ENCODE data around the gene BAD.

BAD gene

DNA sequence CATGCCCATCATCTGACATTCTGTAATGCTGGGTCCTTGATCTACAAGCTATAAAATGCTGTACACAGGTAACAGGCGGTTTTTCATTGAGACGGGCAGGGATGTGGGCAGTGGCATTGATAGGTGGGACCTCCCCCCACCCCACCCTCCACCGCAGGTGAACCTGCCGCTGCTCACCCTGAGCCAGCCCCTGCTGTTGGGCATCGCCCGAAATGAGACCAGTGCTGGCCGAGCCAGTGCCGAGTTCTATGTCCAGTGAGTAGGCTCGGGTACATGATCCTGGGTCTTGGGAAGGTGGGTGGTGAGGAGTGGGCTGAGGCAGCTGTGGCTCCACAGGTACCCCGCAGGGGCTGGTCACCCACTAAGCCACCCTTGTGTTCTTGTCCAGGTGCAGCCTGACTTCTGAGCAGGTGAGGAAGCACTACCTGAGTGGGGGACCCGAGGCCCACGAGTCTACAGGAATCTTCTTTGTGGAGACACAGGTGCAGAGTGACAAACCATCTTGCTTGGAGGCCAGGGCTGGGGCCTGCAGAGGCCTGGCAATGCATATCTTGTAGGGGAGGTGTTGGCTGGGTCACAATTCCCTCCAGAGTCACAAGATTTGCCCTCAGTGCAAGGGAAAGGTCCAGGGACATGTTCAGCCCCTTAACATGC, 55.2 kb downstream of the BAD start:
- no peak overlapping the region for H3K4me3 ChIP-seq (ENCODE audit: low read depth, low read length)
- TF ChIP-seq, protein P1, sequence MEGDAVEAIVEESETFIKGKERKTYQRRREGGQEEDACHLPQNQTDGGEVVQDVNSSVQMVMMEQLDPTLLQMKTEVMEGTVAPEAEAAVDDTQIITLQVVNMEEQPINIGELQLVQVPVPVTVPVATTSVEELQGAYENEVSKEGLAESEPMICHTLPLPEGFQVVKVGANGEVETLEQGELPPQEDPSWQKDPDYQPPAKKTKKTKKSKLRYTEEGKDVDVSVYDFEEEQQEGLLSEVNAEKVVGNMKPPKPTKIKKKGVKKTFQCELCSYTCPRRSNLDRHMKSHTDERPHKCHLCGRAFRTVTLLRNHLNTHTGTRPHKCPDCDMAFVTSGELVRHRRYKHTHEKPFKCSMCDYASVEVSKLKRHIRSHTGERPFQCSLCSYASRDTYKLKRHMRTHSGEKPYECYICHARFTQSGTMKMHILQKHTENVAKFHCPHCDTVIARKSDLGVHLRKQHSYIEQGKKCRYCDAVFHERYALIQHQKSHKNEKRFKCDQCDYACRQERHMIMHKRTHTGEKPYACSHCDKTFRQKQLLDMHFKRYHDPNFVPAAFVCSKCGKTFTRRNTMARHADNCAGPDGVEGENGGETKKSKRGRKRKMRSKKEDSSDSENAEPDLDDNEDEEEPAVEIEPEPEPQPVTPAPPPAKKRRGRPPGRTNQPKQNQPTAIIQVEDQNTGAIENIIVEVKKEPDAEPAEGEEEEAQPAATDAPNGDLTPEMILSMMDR (IDR thresholded peaks at IDR 0.05; ENCODE audit: control insufficient read depth, extremely low read depth, insufficient read depth) = no peak
- DNase-seq (ENCODE audit: low read depth) = no peak

DNA sequence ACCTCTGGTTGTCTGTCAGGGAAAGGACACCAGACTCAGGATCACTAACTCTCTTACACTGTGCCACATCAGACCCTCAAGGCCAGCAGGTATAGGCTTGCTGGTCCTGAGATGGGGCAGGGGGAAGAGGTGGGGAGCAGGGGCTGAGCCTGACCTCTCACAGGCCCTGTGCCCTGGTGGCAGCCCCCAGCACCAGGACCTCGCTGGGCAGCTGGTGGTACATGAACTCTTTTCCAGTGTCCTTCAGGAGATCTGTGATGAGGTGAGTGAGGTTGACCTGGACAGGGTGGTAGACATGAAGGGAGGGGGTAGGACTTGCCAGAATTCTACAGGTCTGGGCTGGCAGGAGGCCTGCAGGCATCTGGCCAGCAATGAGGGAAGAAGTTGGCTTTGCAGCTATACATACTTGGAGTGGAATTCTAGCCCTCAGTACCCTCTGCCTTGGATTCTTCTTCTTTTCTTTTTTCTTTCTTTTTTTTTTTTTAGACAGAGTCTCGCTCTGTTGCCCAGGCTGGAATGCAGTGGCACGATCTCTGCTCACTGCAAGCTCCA, 57.0 kb downstream of the BAD start:
- TF ChIP-seq, protein P1 (IDR thresholded peaks at IDR 0.05; ENCODE audit: control insufficient read depth, extremely low read depth, insufficient read depth) = no peak
- peak overlapping the region; percentile 87 for H3K4me3 ChIP-seq (ENCODE audit: low read depth, low read length)

DNA sequence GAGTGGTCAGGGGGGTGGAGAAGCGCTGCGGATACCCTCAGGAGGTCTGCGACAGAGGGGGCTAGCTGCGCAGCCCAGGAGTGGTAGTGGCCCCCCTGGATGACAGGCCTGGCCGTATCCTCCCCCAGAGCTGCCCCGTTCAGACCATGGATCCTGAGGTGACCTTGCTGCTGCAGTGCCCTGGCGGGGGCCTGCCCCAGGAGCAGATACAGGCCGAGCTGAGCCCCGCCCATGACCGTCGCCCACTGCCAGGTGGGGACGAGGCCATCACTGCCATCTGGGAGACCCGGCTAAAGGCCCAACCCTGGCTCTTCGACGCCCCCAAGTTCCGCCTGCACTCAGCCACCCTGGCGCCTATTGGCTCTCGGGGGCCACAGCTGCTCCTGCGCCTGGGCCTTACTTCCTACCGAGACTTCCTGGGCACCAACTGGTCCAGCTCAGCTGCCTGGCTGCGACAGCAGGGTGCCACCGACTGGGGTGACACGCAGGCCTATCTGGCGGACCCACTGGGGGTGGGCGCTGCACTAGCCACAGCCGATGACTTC, 57.9 kb downstream of the BAD start:
- peak overlapping the region; percentile 87 for H3K4me3 ChIP-seq (ENCODE audit: low read depth, low read length)
- TF ChIP-seq, protein P1 (IDR thresholded peaks at IDR 0.05; ENCODE audit: control insufficient read depth, extremely low read depth, insufficient read depth) = no peak
- no peak for DNase-seq (ENCODE audit: low read depth)

More for the DNA sequence above, 57.0 kb downstream of the BAD start:
- no peak for DNase-seq (ENCODE audit: low read depth)

DNA sequence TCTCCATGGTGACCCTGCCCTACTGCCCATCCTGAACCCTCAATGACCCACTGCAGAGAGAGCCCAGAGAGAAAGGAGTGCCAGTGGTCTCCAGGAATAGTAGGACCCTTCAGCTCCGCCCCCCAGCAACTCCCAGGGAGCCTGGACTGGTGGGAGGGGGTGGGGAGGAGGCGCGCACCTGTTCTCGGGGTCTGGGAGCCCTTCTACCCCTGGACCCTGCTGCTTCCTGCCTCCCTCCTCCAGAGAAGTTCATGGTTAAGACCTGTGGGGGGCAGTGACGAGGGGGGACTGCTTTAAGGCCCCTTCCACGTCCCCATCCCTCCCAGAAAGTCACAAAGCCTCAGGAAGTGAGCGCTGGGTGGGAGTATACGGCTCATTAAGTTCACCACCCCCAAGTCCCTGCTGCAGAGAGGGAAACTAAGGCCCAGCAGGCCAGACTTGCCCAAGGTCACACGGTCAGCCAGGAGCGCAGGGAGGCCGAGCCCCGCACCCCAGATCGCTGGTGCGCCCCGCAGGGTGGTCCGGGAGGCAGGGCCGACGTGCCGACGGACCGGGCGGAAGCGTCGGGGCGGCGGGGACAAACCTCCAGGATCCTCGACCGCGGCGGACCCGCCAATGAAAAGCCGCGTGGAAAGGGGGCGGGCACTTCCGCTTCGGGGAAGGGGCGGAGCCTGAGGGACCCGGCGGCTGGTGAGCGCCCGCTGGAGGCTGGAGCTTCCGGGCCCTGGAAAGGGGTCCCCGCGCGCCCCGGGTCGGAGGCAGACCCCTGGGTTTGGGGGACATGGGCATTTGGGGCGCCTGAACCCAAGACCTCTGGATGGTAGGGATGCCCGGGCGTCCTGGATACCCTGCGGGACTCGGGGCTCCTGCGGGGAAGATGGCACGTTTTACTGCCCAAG, 58.6 kb downstream of the BAD start, which contains the start of the genes NUDT22 and TRPT1:
Gene NUDT22 (plus strand): TSS at position 667 of the 899 bp plus-strand sequence. CDS start 379 bp downstream, outside the sequence.
Gene TRPT1 (minus strand): TSS at position 579 of the 899 bp plus-strand sequence. CDS start 326 bp downstream, at position 253.
- H3K4me3 ChIP-seq (ENCODE audit: low read depth, low read length) = peak within 1 kb of the TSS; percentile 87
- TF ChIP-seq, protein P1 (IDR thresholded peaks at IDR 0.05; ENCODE audit: control insufficient read depth, extremely low read depth, insufficient read depth) = peak; percentile 32; the same call in 1 of the 2 replicates
- no peak for DNase-seq (ENCODE audit: low read depth)

DNA sequence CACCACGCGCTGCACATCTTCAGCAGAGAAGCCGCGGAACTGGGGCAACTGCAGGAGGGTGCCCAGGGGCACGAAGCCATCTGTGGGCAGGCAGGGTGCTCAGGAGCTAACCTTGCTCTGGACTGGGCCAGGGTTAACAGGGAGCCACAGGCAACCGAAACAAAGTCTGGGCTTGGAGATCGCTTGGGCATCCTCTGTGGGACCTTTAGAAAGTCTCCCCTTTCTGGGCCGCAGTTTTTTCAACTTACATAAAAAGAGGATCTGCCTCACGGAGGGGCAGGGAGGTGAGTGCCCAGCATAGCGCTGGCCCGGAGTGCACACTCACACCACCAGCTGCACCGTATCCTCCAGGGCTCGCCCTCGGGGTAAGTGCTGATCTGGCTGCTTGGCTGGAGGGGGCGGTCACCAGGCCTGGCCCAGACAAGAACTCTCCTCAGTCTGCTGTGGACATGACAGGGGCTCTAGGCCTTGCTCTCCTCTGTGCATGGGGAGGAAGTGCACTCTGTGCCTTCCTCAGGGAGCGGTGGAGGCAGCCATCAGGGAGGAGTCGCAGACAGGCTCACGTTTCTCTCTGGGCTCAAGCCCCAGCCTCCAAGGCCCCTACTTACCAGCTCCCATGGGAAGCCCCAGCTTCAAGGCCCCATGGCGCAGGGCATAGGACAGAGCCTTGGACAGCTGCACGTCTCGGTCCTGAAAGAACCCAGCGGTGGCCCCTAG, 59.4 kb downstream of the BAD start:
- TF ChIP-seq, protein P1 (IDR thresholded peaks at IDR 0.05; ENCODE audit: control insufficient read depth, extremely low read depth, insufficient read depth) = no peak
- H3K4me3 ChIP-seq (ENCODE audit: low read depth, low read length) = peak overlapping the region; percentile 87
- no peak for DNase-seq (ENCODE audit: low read depth)
